ENCODE measurements around the gene SLC6A11. TPM values are rescaled to one million over a fixed set of nuclear protein-coding genes. Genes with fewer than 3 reads are reported as not detected.

The SLC6A11 gene
- total RNA-seq, 1 experiment from 2014 or later, result 1.5 TPM

DNA sequence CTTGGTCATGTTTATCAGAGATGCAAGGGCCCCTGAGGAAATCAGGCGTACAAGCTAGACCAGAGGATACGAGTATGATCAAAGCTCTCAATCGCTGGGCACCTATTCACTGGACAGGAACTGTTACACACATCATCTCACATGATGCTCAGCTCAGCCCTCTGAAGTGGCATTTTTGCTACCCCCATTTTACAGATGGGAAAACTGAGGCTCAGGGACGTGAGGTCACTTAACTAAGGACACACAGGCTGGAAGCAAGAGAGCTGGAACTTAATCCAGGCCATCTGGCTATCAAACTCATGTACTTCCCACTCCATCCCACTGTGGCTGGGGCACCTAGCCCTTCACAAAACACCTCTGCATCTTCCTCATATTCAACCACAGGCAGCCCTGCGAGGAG is 103.6 kb downstream of the SLC6A11 start:
- Histone ChIP-seq H2BK5ac (ENCODE audit: insufficient read length, low read length) (no peak overlapping the region), H3K9ac (ENCODE audit: extremely low read depth, insufficient read length, low read length) (no peak overlapping the region), H2BK120ac (ENCODE audit: low read depth, low read length, poor library complexity, severe bottlenecking) (no peak overlapping the region), H3K4ac (ENCODE audit: low read depth, low read length) (no peak overlapping the region), H4K8ac (replicated peaks; ENCODE audit: insufficient read length, low read depth, low read length) (no peak overlapping the region), H4K91ac (ENCODE audit: insufficient read length, low read depth, low read length) (no peak overlapping the region), H3K4me1 (ENCODE audit: insufficient read depth, low read length) (no peaks in the 10 kb centered on the region), H3K9me3 (ENCODE audit: control insufficient read depth, low read depth, low read length) (no peaks in the 10 kb centered on the region), H3K27me3 (ENCODE audit: insufficient read depth, low read length) (no peaks in the 10 kb centered on the region), H4K20me1 (ENCODE audit: control insufficient read depth, insufficient read depth, insufficient read length) (no peaks in the 10 kb centered on the region), H3K79me2 (ENCODE audit: insufficient read depth, low read length) (no peaks in the 10 kb centered on the region), H2BK15ac (ENCODE audit: low read depth, low read length) (no peak overlapping the region), H3K18ac (ENCODE audit: insufficient read length, low read depth, low read length) (no peak overlapping the region), H3K56ac (ENCODE audit: insufficient read length, low read depth, low read length) (no peak overlapping the region), H3T11ph (ENCODE audit: low read length) (no peak overlapping the region), H3K23ac (ENCODE audit: insufficient read length, low read depth, low read length) (no peak overlapping the region), H3K4me2 (ENCODE audit: insufficient read depth, insufficient read length, low read length) (no peak overlapping the region), H3K14ac (ENCODE audit: insufficient read depth, low read length) (no peak overlapping the region), H2AK5ac (ENCODE audit: insufficient read length, low read length) (no peak overlapping the region), H3K23me2 (ENCODE audit: insufficient read length, low read depth, low read length, poor library complexity, severe bottlenecking) (no peaks in the 10 kb centered on the region), H3K79me1 (ENCODE audit: insufficient read depth, low read depth, low read length, poor library complexity, severe bottlenecking) (no peaks in the 10 kb centered on the region), H4K5ac (ENCODE audit: insufficient read length, low read depth, low read length) (no peak overlapping the region), H2BK20ac (ENCODE audit: low read depth, low read length, poor library complexity, severe bottlenecking) (no peak overlapping the region), H2BK12ac (ENCODE audit: insufficient read length, low read depth, low read length) (no peak overlapping the region), H3K27ac (ENCODE audit: insufficient read length, low read depth, low read length) (no peak overlapping the region), H2AFZ (ENCODE audit: low read length) (no peak overlapping the region)
- TF ChIP-seq, protein P1, sequence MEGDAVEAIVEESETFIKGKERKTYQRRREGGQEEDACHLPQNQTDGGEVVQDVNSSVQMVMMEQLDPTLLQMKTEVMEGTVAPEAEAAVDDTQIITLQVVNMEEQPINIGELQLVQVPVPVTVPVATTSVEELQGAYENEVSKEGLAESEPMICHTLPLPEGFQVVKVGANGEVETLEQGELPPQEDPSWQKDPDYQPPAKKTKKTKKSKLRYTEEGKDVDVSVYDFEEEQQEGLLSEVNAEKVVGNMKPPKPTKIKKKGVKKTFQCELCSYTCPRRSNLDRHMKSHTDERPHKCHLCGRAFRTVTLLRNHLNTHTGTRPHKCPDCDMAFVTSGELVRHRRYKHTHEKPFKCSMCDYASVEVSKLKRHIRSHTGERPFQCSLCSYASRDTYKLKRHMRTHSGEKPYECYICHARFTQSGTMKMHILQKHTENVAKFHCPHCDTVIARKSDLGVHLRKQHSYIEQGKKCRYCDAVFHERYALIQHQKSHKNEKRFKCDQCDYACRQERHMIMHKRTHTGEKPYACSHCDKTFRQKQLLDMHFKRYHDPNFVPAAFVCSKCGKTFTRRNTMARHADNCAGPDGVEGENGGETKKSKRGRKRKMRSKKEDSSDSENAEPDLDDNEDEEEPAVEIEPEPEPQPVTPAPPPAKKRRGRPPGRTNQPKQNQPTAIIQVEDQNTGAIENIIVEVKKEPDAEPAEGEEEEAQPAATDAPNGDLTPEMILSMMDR (conservative IDR thresholded peaks at IDR 0.05), result no peak
- no peak for DNase-seq
- H3K4me3 Mint-ChIP-seq, result no peak overlapping the region
- no peak overlapping the region for H3K27ac Mint-ChIP-seq
- peaks cover 62% of the 10 kb centered on the region for H3K27me3 Mint-ChIP-seq (ENCODE audit: low read depth)
- no peaks in the 10 kb centered on the region for H3K4me1 Mint-ChIP-seq
- no CpG with 5 or more reads among the region's 5 CpGs for WGBS (ENCODE audit: extremely low coverage, insufficient read length, low lambda C conversion rate)
- H3K36me3 Mint-ChIP-seq (ENCODE audit: insufficient read depth in 1 of 3, low read depth in 3 of 3), result no peaks in the 10 kb centered on the region
- no peaks in the 10 kb centered on the region for H3K9me3 Mint-ChIP-seq
